Measurements from ENCODE around the gene USP47.

USP47 gene

GRCh38 chr11:11947825-11948224 is 106.1 kb downstream of the USP47 start:
- no peak overlapping the region for H3K4me3 ChIP-seq (ENCODE audit: low read depth, low read length)
- no peak for TF ChIP-seq CTCF (IDR thresholded peaks at IDR 0.05; ENCODE audit: low read depth, low read length)

GRCh38 chr11:11948242-11948947 is 106.6 kb downstream of the USP47 start:
- no peak overlapping the region for H3K4me3 ChIP-seq (ENCODE audit: low read depth, low read length)
- TF ChIP-seq CTCF (IDR thresholded peaks at IDR 0.05; ENCODE audit: low read depth, low read length): no peak

- H3K4me3 ChIP-seq (ENCODE audit: low read depth, low read length): no peak overlapping the region
- no peak for TF ChIP-seq CTCF (IDR thresholded peaks at IDR 0.05; ENCODE audit: low read depth, low read length)
These were observed 107.7 kb downstream of the USP47 start for GRCh38 chr11:11949482-11949881.

- no peak overlapping the region for H3K4me3 ChIP-seq (ENCODE audit: low read depth, low read length)
- no peak for TF ChIP-seq CTCF (IDR thresholded peaks at IDR 0.05; ENCODE audit: low read depth, low read length)
These were observed 110.3 kb downstream of the USP47 start for GRCh38 chr11:11952036-11952435.

- no peak for TF ChIP-seq CTCF (IDR thresholded peaks at IDR 0.05; ENCODE audit: low read depth, low read length)
These were observed 114.2 kb downstream of the USP47 start for GRCh38 chr11:11956006-11956405.

GRCh38 chr11:11958403-11959231 is 116.8 kb downstream of the USP47 start:
- no peak overlapping the region for H3K4me3 ChIP-seq (ENCODE audit: low read depth, low read length)
- TF ChIP-seq CTCF (IDR thresholded peaks at IDR 0.05; ENCODE audit: low read depth, low read length): no peak

More at GRCh38 chr11:11956006-11956405, 114.2 kb downstream of the USP47 start:
- no peak overlapping the region for H3K4me3 ChIP-seq (ENCODE audit: low read depth, low read length)

- TF ChIP-seq CTCF (IDR thresholded peaks at IDR 0.05; ENCODE audit: low read depth, low read length): no peak
- H3K4me3 ChIP-seq (ENCODE audit: low read depth, low read length): no peak overlapping the region
These were observed 117.8 kb downstream of the USP47 start for GRCh38 chr11:11959601-11960000.

Measured in WI38 (cell line).